Esophagus mucosa (tissue), 1 donor: ENCODE measurements around the gene RBMS2. TPM values are rescaled to one million over a fixed set of nuclear protein-coding genes. Genes with fewer than 3 reads are reported as not detected.
"Not testable (repeated sequence)": the region's sequence is repeated elsewhere in the genome, so short reads cannot be mapped to it uniquely, and the experiment has no call there.

Source experiments
- ATAC-seq: fragments of 200-7000 bp; cut with Tn5 transposase; one replicate; pipeline ENCODE4 v1.9.1; 2020
- total RNA-seq: library from RNA; stranded (reverse); gene quantifications from one replicate; pipeline ENCODE4 v1.2.4, GENCODE V29; 2023
- donor health status: DM: yes; HTN: yes; CAD: no.

The RBMS2 gene
- total RNA-seq, 1 donor from 2014 or later = 11.3 TPM

DNA sequence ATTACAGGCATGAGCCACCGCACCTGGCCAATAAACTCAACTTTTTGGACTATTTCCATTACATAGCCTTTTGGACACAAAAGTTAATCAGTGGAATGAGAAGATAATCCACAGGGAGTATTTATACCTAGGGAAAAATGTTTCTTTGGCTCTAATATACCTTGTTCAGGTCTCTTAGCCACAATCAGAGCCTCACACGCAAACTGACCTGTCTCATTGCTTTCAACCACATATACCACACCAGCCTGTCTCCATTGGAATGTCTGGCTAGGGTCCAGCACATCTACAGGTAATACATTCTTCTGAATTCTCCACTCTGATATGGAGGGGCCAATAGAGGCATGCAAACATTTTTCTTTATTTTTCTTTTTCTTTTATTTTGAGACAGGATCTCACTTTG lies 3.8 kb upstream of the RBMS2 start:
- no peak for ATAC-seq

DNA sequence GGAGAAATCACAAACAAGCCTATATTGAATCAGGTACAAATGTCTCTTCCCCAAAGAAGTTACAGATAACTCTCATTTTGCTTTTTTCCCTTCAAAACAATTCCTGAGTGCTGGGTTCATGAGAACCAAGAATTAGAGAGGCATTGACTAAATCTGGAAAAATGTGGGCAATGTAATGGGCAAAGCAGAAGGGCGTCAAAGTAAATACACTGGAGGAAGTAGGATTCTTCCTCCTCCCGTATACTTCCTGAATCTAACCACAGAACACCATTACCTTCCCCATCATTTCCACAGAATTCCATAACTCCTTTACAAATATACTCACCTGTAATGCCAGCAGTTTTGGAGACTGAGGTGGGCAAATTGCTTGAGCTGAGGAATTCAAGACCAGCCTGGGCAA lies 3.0 kb upstream of the RBMS2 start:
- no peak for ATAC-seq

DNA sequence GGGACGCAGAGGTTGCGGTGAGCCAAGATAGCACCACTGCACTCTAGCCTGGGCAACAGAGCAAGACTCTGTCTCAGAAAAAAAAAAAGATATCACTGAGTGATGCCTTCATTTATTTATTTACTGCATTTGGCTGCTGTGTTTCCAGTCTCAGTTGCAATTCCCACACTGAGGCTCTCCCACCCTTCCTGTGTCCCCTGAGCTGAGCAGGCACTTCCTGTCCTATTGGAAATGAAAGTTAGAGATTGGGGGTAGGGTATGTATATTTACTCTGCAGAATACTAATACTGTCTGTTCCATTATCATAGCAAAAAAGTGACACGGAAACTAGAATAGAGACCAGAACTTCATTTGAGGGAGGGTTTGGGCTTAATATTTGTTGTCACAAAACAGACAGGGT lies 1.6 kb upstream of the RBMS2 start:
- no peak for ATAC-seq

DNA sequence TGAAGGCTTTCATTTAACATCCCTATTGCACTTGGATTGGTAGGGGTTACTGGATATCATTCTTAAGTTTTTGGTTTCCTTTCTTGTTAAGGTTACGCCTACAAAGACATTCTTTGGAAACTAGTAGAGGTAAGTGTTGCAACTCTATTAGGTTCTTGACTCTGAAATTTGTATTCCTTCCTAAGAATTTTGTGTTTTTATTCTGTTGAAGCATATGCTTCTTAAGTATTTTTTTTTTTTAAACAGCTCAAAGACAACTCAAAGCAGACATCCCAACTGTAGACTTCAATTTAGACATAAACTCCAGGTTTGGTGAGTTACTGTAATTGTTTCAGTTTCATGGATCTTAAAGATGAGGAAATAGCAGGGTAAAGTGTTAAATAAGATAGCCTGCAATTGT lies 1.1 kb upstream of the RBMS2 start:
- ATAC-seq = no peak

DNA sequence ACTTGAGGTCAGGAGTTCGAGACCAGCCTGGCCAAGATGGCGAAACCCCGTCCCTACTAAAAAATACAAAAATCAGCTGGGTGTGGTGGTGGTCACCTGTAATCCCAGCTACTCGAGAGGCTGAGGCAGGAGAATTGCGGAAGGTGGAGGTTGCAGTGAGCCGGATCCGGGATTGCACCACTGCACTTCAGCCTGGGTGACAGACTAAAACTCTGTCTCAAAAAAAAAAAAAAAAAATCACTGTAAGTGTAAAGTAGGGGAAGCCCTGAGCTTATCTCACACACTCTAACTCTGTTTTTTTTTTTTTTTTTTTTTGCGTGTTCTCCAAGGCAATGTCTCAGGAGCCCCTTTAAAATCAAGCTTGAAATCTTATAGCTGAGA lies 421 bp upstream of the RBMS2 start:
- no peak for ATAC-seq

DNA sequence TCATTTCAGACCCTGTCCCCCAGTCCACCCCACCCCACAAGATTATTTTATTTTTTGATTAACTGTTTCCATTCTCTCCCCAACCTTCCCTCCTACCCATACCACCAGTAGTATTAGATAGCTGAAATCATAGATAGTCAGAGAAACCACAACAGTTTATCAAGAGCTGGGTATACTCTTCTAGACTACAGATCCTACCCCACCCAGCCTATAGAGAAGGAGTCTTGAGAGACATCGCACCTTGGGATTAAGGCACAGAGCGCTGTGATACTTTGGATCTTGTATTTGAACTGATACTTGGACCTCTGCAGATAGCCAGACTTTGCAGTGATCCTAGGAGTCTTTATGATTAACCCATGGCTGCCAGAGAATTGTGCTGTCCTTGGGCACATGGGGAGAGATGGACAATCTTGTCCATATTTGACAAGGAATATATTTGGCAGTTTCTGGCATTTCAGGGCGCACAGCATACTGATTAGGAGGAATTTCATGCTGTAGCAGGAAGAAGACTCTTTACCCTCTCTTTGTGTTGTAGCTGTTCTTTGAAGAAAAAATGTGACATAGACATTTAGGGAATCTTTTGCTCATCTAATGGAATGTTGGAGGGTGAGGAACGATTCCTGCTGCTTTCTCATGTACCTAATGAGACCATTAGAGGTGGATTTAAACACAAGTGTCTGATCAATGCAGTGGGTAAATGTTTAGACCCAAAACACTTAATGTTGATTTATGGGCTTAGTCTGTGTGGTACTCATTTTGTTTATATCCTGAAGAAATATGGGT lies 982 bp downstream of the RBMS2 start:
- no peak for ATAC-seq

DNA sequence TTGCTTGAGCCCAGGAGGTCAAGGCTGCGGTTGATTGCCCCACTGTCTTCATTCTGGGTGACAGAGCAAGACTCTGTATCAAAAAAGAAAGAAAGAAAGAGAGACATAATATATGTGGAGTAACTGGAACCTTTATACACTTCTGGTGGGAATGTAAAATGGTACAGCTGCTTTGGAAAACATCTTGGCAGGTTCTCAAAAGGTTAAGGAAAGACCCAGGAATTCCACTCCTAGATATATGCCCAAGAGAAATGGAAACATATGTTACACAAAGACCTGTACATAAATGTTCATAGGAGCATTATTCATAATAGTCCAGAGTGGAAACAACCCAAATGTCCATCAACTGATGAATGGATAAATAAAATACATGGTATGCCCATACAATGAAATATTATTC lies 7.2 kb downstream of the RBMS2 start:
- no peak for ATAC-seq

DNA sequence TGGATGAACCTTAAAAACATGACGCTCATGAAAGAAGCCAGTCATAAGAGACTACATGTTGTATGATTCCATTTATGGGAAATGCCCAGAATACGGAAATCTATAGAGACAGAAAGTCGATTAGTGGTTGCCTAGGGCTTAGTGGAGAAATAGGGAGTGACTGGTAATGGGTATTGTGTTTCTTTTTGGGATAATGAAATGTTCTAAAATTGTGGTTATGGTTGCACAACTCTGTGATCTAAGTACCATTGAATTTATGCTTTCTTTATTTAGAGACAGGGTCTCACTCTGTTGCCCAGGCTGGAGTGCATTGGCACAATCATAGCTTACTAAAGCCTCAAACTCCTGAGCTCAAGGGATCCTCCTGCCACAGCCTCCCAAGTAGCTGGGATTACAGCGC lies 8.0 kb downstream of the RBMS2 start:
- ATAC-seq = no peak

DNA sequence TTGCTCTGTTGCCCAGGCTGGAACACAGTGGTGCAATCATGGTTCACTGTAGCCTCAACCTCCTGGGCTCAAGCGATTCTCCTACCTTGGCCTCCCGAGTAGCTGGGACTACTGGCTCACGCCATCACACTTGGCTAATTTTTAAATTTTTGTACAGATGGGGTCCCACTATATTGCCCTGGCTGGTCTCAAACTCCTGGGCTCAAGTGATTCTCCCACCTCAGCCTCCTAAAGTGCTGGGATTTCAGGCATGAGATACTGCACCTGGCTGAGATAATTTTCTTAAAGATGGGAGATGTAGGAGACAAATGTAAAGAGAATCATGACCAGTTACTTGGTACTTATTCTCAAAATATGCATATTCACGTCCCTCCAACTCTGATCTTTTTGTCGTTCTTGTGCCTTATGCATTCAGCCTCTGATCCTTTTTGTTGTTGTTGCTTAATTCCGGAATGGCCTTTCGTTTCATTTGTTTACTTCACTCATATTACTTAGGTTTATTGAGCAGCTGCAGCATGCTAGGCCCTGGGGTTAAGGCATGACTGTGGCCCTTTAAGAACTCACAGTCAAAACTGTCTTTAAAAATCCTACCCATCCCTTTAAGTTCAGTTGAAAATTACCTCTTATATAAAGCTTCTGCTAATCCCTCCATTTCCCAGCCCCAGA lies 8.9 kb downstream of the RBMS2 start:
- no peak for ATAC-seq

DNA sequence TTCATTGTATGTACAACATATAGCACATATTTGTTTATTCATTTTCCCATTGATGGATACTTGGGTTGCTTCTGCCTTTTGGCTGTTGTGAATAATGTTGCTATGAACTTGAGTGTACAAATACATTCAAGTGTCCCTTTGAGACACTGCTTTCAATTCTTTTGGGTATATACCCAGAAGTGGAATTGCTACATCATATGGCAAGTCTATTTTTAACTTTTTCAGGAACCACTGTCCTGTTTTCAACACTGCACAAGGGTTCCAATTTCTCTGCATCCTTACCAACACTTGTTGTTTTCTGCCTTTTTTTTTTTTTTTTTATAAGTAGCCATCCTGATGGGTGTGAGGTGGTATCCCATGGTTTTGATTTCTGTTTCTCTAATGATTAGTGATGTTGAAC lies 15.9 kb downstream of the RBMS2 start:
- no peak for ATAC-seq

DNA sequence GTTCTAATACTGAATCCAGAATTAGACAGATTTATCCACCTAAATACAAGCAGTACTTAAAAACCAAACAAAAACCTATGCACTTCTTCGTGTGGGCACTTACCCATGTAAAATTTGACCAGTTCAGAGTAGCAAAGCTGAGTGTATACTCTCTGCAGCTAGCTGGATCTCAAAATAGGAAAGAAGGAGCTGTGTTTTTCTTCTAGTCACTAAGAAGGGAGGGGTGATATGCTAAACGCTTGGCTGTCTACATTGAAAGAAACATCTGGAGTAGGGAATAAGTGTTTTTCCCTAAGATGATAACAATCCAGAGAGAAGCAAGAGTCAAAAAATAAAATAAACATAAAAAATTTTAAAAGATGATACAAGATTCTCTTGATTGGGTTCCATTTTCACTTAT lies 20.0 kb downstream of the RBMS2 start:
- no peak for ATAC-seq

DNA sequence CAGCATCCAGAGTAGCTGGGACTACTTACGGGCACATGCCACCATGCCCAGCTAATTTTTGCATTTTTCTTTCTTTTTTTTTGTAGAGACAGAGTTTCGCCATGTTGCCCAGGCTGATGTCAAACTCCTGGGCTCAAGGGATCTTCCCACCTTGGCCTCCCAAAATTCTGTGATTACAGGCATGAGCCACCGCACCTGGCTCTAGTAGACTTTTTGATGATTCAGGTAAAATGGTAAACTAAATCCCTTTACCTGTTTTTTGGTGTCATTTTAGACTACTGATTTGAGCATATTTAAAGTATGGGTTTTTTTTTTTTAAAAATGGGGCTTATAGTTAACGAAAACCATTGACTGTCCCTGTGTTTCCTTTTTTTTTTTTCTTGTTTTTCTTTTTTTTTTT lies 20.5 kb downstream of the RBMS2 start:
- no peak for ATAC-seq

DNA sequence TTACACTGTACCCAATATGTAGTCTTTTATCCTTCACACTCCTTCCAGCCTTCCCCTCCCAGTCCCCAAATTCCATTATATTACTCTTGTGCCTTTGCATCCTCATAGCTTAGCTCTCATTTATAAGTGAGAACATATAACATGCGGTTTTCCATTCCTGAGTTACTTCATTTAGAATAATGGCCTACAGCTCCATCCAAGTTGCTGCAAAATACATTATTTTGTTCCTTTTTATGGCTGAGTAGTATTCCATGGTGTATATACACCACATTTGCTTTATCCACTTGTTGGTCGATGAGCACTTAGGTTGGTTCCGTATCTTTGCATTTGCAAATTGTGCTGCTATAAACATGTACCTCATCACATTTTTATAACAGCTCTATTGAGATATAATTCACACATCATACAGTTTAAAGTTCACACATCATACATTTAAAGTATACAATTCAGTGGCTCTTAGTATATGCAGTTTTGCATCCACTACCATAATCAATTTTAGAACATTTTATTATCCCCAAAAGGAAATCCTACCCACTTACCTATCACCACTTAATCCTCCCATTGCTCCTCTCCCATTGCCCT lies 23.5 kb downstream of the RBMS2 start:
- ATAC-seq = no peak

DNA sequence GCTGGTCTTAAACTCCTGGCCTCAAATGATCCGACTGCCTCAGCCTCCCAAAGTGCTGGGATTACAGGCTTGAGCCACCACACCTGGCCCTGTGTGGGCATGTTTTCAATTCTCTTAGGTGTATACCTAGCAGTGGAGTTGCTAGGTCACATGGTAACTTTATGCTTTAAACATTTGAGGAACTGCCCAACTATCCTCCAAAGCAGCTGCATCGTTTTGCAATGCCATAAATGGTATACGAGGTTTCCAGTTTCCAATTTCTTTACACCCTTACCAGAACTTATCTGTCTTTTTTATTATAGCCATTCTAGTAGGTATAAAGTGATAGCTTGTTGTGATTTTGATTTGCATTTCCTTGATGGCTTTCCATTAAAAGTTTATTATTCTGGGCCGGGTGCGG lies 25.1 kb downstream of the RBMS2 start:
- ATAC-seq = no peak

DNA sequence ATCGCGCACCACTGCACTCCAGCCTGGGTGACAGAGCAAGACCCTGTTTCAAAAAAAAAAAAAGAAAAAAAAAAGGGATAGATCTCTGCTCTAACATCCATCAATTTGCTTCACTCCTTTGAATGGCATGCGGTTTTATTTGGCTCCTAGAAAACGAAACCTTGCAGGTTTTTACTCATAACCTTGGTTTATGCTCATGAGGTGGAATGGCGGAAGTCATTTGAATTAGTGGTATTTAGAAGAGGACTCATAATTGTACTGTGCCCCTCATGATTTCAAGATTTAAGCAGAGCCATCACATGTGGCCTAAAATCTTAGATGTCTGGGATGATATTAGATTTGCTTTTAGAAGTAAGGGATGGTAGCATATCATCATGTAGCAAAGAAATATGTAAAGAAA lies 29.4 kb downstream of the RBMS2 start:
- ATAC-seq = no peak

DNA sequence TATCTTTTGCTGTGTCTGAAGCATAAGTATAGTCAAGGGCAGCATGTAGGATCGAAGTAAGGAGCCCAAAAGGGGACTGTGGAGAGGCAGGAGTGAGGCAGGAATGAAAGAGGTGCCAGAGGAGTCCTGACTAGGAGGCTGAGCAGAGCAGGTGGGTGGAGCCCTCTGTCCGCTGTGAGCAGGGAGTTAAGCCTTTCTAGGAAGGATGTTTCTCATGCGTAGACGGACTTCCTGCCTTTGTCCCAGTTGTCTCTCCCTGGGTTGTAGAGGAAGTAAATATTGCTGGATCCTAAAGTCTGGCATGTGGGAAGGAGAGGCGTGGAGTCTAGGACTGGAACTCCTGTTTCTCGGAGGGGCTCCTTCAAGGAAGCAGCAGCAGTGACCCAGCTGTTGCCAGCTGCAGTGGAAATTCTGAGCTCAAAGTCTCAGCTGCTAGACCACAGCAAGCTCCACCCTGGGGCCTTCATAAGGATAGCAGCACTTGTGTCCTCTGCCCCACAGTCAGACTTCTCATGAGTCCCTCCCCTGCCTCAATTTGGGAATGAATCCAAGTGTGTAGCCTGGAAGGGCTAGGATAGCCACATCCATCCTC lies 44.0 kb downstream of the RBMS2 start:
- ATAC-seq = peak; percentile 69

DNA sequence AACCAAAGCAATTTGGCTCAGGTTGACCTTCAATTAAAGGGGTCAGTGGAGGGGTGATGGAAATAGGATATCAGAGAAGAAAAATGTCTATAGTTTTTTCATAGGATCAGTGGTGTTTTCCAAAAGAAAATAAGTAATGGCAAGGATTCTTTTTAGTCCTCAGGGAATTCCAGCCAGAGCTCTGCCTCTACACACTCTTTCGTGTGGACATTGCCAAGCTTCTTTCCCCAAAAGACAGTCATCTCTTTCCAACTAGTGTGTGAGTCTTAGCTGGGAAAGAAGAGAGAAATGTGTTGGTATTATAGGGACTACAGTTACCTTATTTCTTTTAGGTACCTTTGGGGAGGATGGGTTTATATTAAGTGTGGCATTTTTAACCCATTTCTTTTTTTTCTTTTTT lies 46.5 kb downstream of the RBMS2 start:
- no peak for ATAC-seq

DNA sequence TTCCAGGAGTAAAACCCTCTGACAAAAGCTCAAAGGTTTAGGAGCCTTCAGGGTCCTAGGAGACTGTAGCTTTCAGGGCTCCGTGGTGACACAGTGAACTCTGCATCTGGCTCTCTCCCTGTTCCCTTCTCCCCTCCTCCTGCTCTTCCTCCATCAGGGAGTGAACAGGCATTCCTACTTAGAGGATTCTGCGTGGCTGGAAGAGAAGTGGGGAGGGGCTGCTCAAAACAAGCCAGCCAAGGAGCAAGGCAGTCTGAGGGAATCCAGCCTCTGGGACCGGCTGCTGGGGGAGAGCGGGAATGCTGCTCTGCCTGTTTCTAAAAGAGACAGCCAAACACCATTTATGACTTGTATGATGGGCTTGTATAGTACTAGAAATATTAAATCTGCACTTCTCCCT lies 49.5 kb downstream of the RBMS2 start:
- no peak for ATAC-seq

DNA sequence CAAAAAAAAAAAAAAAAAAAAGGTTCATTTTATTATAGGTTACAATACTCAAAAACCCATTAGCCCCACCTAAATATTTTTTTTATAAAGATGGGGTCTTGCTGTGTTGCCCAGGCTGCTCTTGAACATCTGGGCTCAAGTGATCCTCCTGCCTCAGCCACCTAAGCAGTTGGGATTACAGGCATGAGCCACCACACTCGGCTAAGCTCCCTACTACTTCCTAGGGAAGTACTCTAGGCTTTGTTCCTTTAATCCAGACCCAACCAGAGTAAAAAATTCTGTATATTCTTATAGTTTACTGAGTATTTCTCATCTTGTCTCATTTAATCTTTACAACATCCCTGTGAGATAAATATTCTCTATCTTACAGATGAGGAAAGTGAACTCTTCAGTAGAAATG lies 50.7 kb downstream of the RBMS2 start:
- ATAC-seq = no peak

DNA sequence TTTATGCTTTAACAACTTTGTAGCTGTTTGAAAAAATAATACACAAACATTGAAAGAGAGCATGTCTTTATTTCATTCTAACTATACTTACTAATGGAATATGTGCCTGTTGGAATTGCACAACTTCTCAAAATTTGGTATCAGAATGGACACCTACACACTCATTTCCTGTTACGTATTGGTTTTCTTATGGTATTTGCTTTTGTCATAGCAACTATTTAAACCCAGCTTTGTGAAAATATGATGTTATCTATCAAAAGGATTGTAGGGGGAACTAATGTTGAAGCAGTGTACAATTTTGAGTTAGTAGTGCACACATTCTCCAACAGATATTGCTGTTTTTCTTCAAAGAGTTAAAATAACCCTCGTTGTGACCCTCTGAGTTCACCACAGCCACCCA lies 52.6 kb downstream of the RBMS2 start:
- ATAC-seq = no peak

DNA sequence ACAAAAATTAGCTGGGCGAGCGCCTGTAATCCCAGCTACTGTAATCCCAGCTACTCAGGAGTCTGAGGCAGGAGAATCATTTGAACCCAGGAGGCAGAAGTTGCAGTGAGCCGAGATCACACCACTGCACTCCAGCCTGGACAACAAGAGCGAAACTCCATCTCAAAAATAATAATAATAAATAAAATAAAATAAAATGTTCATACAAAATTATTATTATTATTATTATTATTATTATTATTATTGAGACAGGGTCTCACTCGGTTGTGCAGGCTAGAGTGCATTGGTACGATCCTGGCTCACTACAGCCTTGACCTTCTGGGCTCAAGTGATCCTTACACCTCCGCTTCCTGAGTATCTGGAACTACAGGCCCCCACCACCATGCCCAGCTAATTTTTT lies 55.6 kb downstream of the RBMS2 start:
- not testable (repeated sequence) for ATAC-seq

DNA sequence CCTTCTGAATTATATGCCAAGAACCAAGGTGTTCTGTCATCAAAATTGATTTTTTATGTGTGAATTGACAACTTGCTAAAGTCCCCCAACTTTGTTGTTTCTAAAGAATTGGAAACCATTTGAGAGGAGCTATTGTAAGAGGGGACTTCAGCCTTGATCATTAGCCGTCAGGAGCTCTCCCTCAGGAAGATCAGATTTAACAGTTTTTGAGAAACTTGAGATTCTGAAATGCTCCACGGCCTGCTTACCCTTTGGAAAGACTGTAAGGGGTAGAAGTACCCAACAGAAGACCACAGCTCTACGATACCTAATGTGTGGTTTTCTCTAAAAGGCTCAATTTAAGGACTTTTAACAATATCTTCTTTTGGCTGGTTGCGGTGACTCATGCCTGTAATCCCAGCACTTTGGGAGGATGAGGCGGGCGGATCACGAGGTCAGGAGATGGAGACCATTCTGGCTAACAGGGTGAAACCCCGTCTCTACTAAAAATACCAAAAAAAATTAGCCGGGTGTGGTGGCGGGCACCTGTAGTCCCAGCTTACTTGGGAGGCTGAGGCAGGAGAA lies 57.4 kb downstream of the RBMS2 start:
- no peak for ATAC-seq

DNA sequence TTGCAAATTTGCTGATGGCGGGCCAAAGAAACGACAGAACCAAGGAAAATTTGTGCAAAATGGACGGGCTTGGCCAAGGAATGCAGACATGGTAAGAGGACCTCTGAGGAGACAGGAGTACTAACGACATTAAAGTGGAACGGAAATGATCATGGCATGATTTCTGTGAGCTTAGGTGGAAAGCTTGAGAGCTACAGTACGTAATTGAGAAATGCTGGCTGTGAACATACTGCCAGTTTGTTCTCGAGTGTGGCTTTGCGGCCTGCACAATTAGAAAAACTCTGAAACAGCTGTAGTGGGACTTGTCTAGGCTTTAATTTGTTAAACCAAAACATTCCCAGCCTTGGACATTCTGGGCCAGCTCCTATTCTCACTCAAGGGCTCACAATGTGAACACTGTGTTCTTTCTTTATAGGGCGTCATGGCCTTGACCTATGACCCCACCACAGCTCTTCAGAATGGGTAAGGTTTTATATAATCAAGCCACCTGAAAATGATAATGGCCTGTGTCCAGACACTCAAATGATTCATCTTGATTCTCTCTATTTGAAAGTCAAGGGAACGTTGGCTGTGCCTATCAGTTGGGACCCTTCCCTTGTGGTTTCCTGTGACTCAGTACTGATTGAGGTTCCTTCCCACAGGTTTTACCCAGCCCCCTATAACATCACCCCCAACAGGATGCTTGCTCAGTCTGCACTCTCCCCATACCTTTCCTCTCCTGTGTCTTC lies 60.0 kb downstream of the RBMS2 start:
- ATAC-seq = no peak
